Right kidney (tissue), 1 donor: Measurements from ENCODE around the gene PIAS1.
"Not testable (repeated sequence)": the region's sequence is repeated elsewhere in the genome, so short reads cannot be mapped to it uniquely, and the experiment has no call there.

ENCODE experiments used
- DNase-seq: peaks from one replicate; pipeline ENCODE4 v3.0.0-alpha.2; 2016

The PIAS1 gene

DNA sequence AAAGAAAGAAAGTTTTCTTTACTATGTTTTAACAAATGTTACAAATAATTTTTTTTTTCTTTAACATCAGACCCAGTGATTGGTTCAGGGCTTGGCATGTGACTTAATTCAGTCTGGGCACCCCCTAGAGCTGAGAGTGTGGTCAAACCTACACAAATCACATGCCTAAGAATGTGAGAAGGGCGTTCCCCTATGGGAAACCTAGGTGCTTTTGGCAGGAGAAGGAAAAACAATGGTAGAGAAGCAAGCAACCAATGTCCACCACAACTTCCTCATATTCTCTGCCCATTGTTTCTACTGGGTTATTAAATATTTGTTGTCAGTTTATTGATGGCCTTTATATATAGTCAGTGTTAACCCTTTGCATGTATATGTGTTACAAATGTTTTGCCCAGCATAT lies 21.4 kb upstream of the PIAS1 start:
- DNase-seq = no peak

- DNase-seq = no peak
Measured at GRCh38 chr15:68034081-68034480, 20.0 kb upstream of the PIAS1 start.

DNA sequence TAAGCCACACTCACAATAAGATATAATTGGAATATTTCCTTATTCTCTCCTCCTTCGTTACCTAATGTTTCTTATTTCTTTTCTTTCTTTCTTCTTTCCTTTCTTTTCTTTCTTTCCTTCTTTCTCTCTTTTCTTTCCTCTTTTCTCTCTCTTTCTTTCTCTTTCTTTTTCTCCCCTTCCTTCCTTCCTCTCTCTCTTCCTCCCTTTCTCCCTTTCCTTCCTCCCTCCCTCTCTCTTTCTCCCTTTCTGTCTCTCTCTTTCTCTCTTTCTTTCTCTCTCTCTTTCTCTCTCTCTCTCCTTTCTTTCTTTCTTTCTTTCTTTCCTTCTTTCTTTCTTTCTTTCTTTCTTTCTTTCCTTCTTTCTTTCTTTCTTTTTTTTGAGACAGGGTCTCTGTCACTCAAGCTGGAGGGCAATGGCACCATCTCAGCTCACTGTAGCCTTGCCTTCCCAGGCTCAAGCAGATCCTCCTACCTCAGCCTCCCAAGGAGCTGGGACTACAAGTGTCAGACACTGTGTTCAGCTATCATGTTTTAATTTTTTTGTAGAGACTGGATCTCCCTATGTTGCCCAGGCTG lies 19.3 kb upstream of the PIAS1 start:
- no peak for DNase-seq

- DNase-seq = no peak
Measured at GRCh38 chr15:68038246-68038645, 15.9 kb upstream of the PIAS1 start.

DNA sequence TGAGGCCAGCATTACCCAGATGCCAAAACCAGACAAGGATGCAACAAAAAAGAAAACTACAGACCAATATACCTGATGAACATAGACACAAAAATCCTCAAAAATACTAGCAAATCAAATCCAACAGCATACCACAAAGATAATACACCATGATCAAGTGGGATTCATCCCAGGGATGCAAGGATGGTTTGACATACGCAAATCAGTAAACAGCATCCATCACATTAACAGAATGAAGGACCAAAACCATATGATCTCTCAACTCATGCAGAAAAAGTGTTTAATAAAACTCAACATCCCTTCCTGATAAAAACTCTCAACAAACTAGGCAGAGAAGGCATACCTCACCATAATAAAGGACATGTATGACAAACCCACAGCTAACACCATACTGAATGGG lies 14.0 kb upstream of the PIAS1 start:
- DNase-seq = no peak

DNA sequence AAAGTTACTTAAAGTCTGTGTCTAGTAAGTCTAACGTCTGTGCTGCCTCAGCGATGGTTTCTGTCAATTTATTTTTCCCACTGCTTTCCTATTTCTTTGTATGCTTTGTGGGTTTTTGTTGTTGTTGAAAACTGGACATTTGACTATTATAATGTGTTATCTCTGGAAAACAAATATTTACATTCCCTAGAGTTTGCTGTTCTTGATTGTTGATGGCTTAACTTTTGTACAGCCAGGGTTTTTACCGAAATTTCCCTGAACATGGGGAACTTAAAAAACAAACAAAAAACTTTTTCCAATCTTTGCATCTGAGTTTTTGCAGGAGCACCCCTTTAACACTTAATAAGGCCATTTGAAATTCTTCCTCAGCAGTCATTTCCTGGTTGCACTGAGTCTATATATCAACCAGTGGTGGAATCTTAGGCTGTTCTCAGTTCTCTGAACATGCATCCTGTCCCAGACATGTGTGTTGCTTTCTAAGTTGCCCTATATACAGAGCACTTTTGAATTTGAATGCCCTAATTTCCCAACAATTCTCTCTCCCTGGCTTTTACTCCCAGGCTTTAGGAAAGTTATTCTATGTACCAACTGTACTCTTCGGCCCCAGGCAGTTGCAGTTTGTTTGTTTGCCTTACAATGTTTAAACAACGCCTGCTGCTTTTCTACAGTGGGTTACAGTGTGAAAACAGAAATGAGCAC lies 11.8 kb upstream of the PIAS1 start:
- no peak for DNase-seq

- no peak for DNase-seq
Measured at GRCh38 chr15:68042855-68043222, 11.3 kb upstream of the PIAS1 start.

DNA sequence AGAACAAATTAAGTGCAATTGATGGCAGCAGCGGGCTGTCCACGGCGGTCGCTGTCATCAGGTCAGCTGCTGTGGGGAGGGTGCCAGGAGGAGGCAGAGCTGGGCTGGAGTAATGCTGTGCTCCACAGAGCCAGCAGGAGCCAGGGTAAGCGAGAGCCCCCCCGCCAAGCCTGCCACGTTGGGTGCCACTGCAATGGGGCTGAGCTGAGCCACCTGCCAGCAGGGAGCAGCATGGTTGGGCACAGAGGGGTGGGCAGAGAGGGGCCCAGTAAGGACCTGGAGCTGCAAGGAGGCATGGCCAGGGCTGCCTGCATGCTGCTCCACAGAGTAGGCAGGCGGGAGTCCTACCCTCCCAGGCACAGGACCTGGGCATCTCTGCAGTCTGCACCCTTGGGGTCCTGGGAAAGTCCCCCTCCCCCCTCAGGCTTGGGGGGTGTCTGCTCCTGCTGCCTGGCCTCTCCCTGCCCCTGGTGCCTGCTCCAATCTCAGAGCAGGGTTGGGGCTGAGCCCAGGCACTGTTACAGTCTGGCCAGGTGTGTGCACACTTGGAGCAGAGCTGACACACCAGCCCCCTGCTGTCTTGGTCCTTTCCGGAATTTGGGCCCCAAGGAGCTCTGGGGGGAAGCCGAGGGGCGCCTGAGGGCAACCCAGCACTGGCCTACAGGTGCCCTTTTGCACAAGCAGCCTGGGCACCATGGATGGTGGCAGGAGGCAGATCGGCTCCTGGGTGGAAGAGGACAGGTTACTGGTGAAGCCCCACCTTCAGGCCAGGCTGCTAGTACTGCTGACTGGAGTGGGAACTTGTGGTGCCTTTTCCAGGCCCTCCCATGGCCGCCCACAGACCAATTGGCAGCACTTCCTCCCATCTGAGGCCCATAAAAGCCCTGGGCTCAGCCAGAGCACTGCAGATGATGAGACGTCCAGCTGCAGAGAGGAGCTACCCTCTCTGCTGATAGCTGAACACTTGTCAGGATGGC lies 8.5 kb upstream of the PIAS1 start:
- no peak for DNase-seq

GRCh38 chr15:68047826-68048225 lies 6.3 kb upstream of the PIAS1 start:
- DNase-seq = no peak

GRCh38 chr15:68051109-68051508 lies 3.0 kb upstream of the PIAS1 start:
- DNase-seq = no peak

- no peak for DNase-seq
Measured at GRCh38 chr15:68051907-68052306, 2.2 kb upstream of the PIAS1 start.

- DNase-seq = no peak
Measured at GRCh38 chr15:68052431-68052830, 1.7 kb upstream of the PIAS1 start.

DNA sequence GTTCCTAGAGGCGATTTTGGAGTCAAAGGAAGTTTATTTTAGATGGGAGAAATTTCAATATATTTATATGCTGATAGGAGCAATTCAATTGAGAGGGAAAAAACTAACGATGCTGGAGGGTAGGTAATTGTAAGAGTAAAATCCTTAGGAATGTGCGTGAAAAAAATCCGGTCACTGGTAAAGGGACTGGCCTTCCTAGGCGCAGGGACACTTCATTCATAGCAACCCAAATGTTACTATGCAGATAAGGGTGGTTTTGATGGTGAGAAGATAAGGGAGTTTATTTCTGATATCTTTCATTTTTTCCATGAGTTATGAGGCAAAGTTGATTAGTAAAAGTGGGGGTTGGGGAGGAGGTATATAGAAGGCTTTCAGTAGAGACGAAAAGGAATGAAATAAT lies 1.1 kb upstream of the PIAS1 start:
- DNase-seq = no peak

DNA sequence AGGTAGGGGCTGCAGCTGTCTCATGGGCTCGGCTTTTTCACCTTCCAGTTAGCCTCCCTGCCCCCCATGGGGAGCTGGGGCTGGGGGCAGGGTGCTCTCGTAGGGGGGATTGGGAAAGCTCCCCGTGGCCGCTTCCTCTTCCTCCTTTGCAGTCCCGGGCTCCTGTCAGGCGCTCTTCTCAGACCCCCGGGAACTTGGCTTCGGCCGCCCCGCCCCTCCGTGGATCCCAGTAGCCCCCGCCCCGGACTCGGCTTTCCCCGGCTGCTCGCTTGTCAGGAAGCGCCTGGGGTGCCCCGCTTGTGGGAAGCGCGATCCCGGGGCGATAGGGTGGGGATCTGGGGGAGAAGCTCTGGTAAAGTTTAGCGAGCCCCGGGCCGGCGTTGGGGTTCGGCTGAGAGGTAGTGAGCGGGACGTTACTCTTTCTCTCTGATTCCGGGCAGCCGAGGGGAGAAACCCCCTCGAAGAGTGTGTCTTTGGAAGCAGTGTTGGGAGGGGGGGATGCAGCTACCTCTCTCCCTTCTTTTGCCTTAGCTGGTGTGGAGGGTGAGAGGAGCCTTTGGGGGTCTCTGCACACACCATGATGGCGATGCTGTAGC lies 611 bp downstream of the PIAS1 start:
- DNase-seq = peak; percentile 71

DNA sequence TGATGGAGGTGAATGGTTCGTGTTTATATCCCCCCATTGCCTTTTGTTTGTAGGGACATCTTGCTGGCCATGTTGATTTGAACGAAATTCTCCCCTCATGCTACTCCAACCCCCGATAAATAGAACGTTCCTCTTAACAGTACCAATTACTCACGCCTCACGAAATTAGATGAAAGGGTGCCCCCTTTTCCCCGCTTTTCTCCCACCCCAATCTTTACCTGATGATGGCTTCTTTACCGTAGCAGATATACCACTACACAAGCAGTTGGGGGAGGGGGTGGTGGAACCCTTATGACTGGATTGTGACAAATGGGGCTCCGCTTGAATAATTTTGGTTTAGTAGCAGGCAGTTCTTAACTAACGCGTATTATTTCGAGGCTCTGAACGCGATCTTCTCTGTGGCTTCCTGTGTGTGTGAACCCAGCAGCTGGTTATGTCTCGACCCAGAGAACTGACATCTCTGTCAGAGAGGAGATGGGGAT lies 1.1 kb downstream of the PIAS1 start:
- no peak for DNase-seq

DNA sequence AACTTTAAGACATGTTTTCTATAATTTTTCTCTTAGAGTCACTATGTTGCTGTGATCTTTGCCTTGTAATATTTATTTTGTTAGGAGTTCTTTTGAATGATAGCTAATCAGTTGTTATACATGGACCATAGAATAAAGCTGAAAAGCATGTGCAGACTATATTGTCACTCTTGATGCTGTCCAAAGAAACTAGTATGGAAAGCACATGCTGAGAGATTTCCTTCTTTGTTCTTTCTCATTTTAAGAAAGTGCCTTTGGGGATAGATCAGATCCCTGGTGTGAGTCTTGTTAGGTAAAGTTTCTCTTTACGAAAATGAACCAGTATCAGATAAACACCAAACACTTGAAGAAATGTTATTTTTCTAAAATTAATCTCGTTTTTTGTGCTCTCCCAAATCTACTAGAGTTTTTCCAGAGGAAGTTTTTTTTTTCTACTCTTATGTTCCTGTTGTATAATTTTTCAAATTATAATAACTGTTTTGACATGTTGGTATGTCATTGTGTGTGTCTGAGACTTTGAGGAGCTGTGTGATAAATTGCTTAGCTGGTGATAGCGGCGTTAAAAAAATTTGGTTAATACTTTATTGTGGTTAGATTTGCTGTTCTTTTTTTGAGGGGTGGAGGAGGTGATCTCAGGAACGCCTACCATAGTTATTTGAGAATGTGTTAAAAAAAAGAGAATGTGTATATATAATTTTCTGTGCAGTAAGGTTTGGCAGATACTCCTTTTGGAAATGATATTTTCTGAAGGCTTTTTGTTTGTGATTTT lies 2.2 kb downstream of the PIAS1 start:
- no peak for DNase-seq

DNA sequence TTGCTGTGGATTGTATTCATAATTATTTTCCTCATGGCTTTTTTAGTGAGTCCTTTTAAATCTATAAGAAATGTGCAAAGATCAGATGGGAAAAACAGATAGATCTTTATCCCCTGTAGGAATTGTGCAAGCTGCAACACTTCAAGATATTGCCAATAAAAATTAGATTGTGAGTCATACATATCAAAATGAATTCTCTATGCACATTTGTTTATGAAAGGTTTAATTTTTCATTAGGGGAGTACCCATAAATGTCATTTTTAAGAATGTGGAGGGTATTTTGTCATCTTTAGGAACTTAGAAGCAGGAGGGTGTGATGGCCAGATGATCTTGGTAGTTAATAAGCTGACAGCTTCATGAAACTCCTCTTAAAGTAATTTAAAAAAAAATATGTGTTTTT lies 2.9 kb downstream of the PIAS1 start:
- no peak for DNase-seq

DNA sequence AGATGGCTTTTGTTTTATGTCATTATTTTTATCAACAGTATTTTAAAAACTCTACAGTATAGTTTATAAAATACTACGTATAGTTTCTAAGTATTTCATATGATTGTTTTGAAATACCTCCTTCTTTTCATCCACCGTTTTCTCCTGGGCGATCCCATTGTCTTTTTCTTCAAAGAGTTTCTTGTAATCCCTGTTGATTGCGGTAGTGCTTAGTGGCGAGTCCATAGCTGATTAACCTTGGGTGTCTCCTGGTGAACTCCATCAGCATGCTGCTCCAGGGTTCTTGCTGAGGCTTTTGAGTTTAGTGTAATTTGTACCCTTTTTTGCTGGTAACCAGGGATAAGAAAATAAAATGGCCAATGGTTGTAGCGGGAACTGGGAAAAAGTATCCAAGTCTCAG lies 3.6 kb downstream of the PIAS1 start:
- DNase-seq = no peak

DNA sequence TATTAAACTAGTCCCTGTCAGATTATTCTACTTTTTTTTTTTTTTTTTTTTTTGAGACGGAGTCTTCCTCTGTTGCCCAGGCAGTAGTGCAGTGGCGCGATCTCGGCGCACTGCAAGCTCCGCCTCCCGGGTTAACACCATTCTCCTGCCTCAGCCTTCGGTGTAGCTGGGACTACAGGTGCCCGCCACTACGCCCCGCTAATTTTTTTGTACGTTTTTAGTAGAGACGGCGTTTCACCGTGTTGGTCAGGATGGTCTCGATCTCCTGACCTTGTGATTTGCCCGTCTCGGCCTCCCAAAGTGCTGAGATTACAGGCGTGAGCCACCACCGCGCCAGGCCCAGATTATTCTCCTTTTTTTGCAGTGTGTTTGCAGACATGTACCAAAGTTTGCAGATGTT lies 4.9 kb downstream of the PIAS1 start:
- not testable (repeated sequence) for DNase-seq

GRCh38 chr15:68059630-68060029 lies 5.5 kb downstream of the PIAS1 start:
- DNase-seq = no peak

- DNase-seq = no peak
Measured at GRCh38 chr15:68061171-68061570, 7.1 kb downstream of the PIAS1 start.

GRCh38 chr15:68061602-68062001 lies 7.5 kb downstream of the PIAS1 start:
- DNase-seq = no peak
